PFSK-1 (cell line): ENCODE results near the gene ADAM19.

Experiments
- FOXP2 ChIP-seq: optimal IDR thresholded peaks from 2 replicates; pipeline ENCODE3; 2011; ENCODE audit warnings: borderline replicate concordance, control low read depth, inconsistent platforms; ENCODE audit not compliant: insufficient read depth; ENCODE audit errors: extremely low read length, extremely low read depth
- POLR2AphosphoS5 ChIP-seq: IDR thresholded peaks from 2 replicates; pipeline ENCODE4 v1.6.1; 2012; ENCODE audit warnings: low read depth, mild to moderate bottlenecking, control low read depth, low read length, moderate library complexity
- TAF1 ChIP-seq: IDR thresholded peaks from 2 replicates; pipeline ENCODE4 v1.6.1; 2012; ENCODE audit warnings: low read length, control low read depth, borderline replicate concordance; ENCODE audit not compliant: insufficient read depth
- TF ChIP-seq, protein P1 (sequence below), 2 experiments: IDR thresholded peaks; 2 replicates each; pipeline versions ENCODE4 v1.6.1 to v1.8.0; 2011 to 2012; ENCODE audit warnings: low read depth in 2 of 2, low read length in 2 of 2, control low read depth in 1 of 2, inconsistent platforms in 1 of 2, mild to moderate bottlenecking in 1 of 2, moderate library complexity in 1 of 2; ENCODE audit not compliant: insufficient read depth in 1 of 2

DNA sequence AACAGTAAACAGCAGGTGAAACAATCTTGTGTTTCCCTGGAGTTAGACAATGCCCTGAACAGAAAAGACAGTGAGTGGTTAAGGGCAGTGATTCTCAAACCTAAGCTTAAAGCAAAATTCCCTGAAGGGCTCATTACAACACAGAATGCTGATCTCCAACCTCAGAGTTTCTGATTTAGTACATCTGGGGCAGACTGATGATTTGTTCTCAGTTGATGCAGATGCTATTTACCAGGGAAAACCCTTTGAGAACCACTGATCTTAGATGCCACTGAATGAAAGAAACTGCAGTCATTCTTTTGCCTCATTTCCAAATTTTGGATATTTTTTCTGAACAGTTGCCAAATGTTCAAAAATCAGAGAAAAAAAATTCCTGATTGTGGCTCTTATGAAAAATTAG, 18.7 kb upstream of the ADAM19 start:
- TF ChIP-seq, protein P1, sequence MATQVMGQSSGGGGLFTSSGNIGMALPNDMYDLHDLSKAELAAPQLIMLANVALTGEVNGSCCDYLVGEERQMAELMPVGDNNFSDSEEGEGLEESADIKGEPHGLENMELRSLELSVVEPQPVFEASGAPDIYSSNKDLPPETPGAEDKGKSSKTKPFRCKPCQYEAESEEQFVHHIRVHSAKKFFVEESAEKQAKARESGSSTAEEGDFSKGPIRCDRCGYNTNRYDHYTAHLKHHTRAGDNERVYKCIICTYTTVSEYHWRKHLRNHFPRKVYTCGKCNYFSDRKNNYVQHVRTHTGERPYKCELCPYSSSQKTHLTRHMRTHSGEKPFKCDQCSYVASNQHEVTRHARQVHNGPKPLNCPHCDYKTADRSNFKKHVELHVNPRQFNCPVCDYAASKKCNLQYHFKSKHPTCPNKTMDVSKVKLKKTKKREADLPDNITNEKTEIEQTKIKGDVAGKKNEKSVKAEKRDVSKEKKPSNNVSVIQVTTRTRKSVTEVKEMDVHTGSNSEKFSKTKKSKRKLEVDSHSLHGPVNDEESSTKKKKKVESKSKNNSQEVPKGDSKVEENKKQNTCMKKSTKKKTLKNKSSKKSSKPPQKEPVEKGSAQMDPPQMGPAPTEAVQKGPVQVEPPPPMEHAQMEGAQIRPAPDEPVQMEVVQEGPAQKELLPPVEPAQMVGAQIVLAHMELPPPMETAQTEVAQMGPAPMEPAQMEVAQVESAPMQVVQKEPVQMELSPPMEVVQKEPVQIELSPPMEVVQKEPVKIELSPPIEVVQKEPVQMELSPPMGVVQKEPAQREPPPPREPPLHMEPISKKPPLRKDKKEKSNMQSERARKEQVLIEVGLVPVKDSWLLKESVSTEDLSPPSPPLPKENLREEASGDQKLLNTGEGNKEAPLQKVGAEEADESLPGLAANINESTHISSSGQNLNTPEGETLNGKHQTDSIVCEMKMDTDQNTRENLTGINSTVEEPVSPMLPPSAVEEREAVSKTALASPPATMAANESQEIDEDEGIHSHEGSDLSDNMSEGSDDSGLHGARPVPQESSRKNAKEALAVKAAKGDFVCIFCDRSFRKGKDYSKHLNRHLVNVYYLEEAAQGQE (IDR thresholded peaks at IDR 0.05; ENCODE audit: insufficient read depth in 1 of 2, low read depth in 2 of 2, low read length in 2 of 2): no peak
- TF ChIP-seq POLR2AphosphoS5 (no peak), TAF1 (no peak), FOXP2 (no peak)
